H1 (cell line): ENCODE data around the gene RPGRIP1. TPM values are rescaled to one million over a fixed set of nuclear protein-coding genes. Genes with fewer than 3 reads are reported as not detected.

Experiments used
- CTCF ChIA-PET: fragments of 300-600 bp; sonication (Branson Sonifier 250); formaldehyde crosslinking; loops from one replicate; lab custom pipeline; 2021; ENCODE audit not compliant: partially characterized antibody; lab: Charles Lee
- POLR2A ChIA-PET: fragments of 300-600 bp; sonication (Branson Sonifier 250); formaldehyde crosslinking; loops from one replicate; lab custom pipeline; 2021; ENCODE audit warnings: inconsistent platforms; ENCODE audit not compliant: partially characterized antibody; lab: Charles Lee
- DNase-seq, 2 experiments: peaks; one replicate each; pipeline versions ENCODE4 v3.0.0 to v3.0.0-alpha.2; 2010 to 2022; ENCODE audit warnings: low spot score in 2 of 2, low read depth in 1 of 2, mixed read lengths in 1 of 2
- FAIRE-seq: peaks from 2 replicates; lab custom pipeline; 2011; peaks lifted over from hg19 to GRCh38; lab: Jason Lieb, UNC
- H2AFZ ChIP-seq: 2 replicates; pipeline ENCODE4 v1.8.1; 2012; ENCODE audit warnings: low read length, inconsistent platforms
- H2AK5ac ChIP-seq: 2 replicates; pipeline ENCODE4 v1.6.1; 2013; ENCODE audit warnings: low read depth, low read length
- H2BK120ac ChIP-seq: replicated peaks from 2 replicates; pipeline ENCODE3; 2013; ENCODE audit warnings: low read depth, low read length, inconsistent platforms
- H2BK12ac ChIP-seq: 2 replicates; pipeline ENCODE4 v1.6.1; 2013; ENCODE audit warnings: low read depth, low read length
- H2BK15ac ChIP-seq: 2 replicates; pipeline ENCODE4 v1.6.1; 2013; ENCODE audit warnings: low read length
- H2BK20ac ChIP-seq: 2 replicates; pipeline ENCODE4 v1.6.1; 2013; ENCODE audit warnings: low read length
- H2BK5ac ChIP-seq: 2 replicates; pipeline ENCODE4 v1.6.1; 2013; ENCODE audit warnings: low read depth, low read length
- H3K14ac ChIP-seq: 2 replicates; pipeline ENCODE4 v1.6.1; 2013; ENCODE audit warnings: inconsistent platforms; ENCODE audit not compliant: insufficient read length
- H3K18ac ChIP-seq: 2 replicates; pipeline ENCODE4 v1.6.1; 2013; ENCODE audit warnings: low read length; ENCODE audit errors: extremely low read depth
- H3K23ac ChIP-seq: 2 replicates; pipeline ENCODE4 v1.6.1; 2013; ENCODE audit warnings: inconsistent platforms; ENCODE audit not compliant: insufficient read length
- H3K23me2 ChIP-seq: 2 replicates; pipeline ENCODE4 v1.6.1; 2013; ENCODE audit warnings: low read depth, low read length
- H3K27ac ChIP-seq: 2 replicates; pipeline ENCODE4 v1.6.1; 2011; ENCODE audit warnings: low read depth, low read length, inconsistent platforms
- H3K27me3 ChIP-seq, 4 experiments: replicated peaks in 1 of 4; 1 replicate in 1 of 4; 2 replicates in 3 of 4; pipeline versions ENCODE4 v1.6.1 to v1.8.1; 2011 to 2013; ENCODE audit warnings: low read length in 3 of 4, mild to moderate bottlenecking in 3 of 4, inconsistent platforms in 2 of 4, mixed read lengths in 2 of 4, moderate library complexity in 1 of 4; ENCODE audit not compliant: control insufficient read depth in 3 of 4, insufficient read depth in 3 of 4; ENCODE audit errors: extremely low read depth in 1 of 4
- H3K36me3 ChIP-seq, 4 experiments: 2 replicates each; pipeline versions ENCODE4 v1.6.1 to v1.8.1; 2011 to 2013; ENCODE audit warnings: mild to moderate bottlenecking in 4 of 4, low read length in 3 of 4, moderate library complexity in 2 of 4, control low read depth in 1 of 4, inconsistent platforms in 1 of 4; ENCODE audit not compliant: insufficient read depth in 4 of 4, control insufficient read depth in 2 of 4
- H3K4ac ChIP-seq: replicated peaks from 2 replicates; pipeline ENCODE3; 2013; ENCODE audit warnings: low read length, low read depth, mixed read lengths, inconsistent platforms; ENCODE audit not compliant: insufficient read length
- H3K4me1 ChIP-seq, 4 experiments: replicated peaks in 1 of 4; 1 replicate in 1 of 4; 2 replicates in 3 of 4; pipeline versions ENCODE4 v1.6.1 to v1.8.1; 2011 to 2013; ENCODE audit warnings: low read length in 3 of 4, inconsistent platforms in 2 of 4, mixed read lengths in 1 of 4; ENCODE audit not compliant: insufficient read depth in 4 of 4, control insufficient read depth in 3 of 4
- H3K4me2 ChIP-seq, 2 experiments: 2 replicates each; pipeline versions ENCODE4 v1.6.1 to v1.8.1; 2011 to 2013; ENCODE audit warnings: low read depth in 2 of 2, low read length in 2 of 2, control low read depth in 1 of 2, inconsistent platforms in 1 of 2, mild to moderate bottlenecking in 1 of 2; ENCODE audit not compliant: insufficient read depth in 1 of 2
- H3K4me3 ChIP-seq, 4 experiments: fragments of 200-600, 300-600 bp in 1 of 4; sonication (generic), shearing (Covaris generic), sonication (Bioruptor Twin) in 1 of 4; 2 replicates each; pipeline versions ENCODE4 v1.5.1 to v1.8.1; 2011 to 2016; ENCODE audit warnings: low read length in 4 of 4, low read depth in 3 of 4, control low read depth in 2 of 4, inconsistent platforms in 2 of 4, mild to moderate bottlenecking in 2 of 4, mixed read lengths in 1 of 4, moderate library complexity in 1 of 4; ENCODE audit not compliant: insufficient read depth in 2 of 4; ENCODE audit errors: extremely low read depth in 1 of 4
- H3K56ac ChIP-seq: replicated peaks from 2 replicates; pipeline ENCODE3; 2013; ENCODE audit warnings: low read depth, mild to moderate bottlenecking, mixed read lengths, low read length, inconsistent platforms; ENCODE audit not compliant: insufficient read length
- H3K79me1 ChIP-seq: 2 replicates; pipeline ENCODE4 v1.6.1; 2013; ENCODE audit warnings: low read depth, low read length, control low read depth
- H3K79me2 ChIP-seq, 2 experiments: 2 replicates each; pipeline versions ENCODE4 v1.6.1 to v1.8.1; 2012 to 2013; ENCODE audit warnings: low read length in 2 of 2, mild to moderate bottlenecking in 2 of 2, inconsistent platforms in 1 of 2; ENCODE audit not compliant: insufficient read depth in 2 of 2, control insufficient read depth in 1 of 2
- H3K9ac ChIP-seq, 4 experiments: replicated peaks in 1 of 4; 1 replicate in 1 of 4; 2 replicates in 3 of 4; pipeline versions ENCODE4 v1.6.1 to v1.8.1; 2011 to 2013; ENCODE audit warnings: low read depth in 3 of 4, low read length in 3 of 4, control low read depth in 2 of 4, mild to moderate bottlenecking in 2 of 4, moderate library complexity in 2 of 4, inconsistent platforms in 1 of 4; ENCODE audit errors: extremely low read depth in 1 of 4
- H3K9me3 ChIP-seq, 2 experiments: 2 replicates each; pipeline versions ENCODE4 v1.6.1 to v1.8.1; 2012 to 2013; ENCODE audit warnings: mild to moderate bottlenecking in 2 of 2, moderate library complexity in 2 of 2, control low read depth in 1 of 2, inconsistent platforms in 1 of 2, low read depth in 1 of 2, low read length in 1 of 2, mixed read lengths in 1 of 2; ENCODE audit not compliant: insufficient read depth in 2 of 2
- H4K20me1 ChIP-seq, 2 experiments: replicated peaks in 1 of 2; 2 replicates each; pipeline versions ENCODE3 to v1.8.1; 2011 to 2013; ENCODE audit warnings: inconsistent platforms in 2 of 2, low read length in 2 of 2, mild to moderate bottlenecking in 1 of 2; ENCODE audit not compliant: insufficient read depth in 2 of 2, control insufficient read depth in 1 of 2
- H4K5ac ChIP-seq: 2 replicates; pipeline ENCODE4 v1.6.1; 2013; ENCODE audit warnings: low read length, low read depth, mixed read lengths, inconsistent platforms; ENCODE audit not compliant: insufficient read length
- H4K8ac ChIP-seq: 2 replicates; pipeline ENCODE4 v1.8.0; 2013; ENCODE audit warnings: mild to moderate bottlenecking, moderate library complexity, low read length, inconsistent platforms; ENCODE audit not compliant: insufficient read depth; ENCODE audit errors: extremely low read depth
- H4K91ac ChIP-seq: replicated peaks from 2 replicates; pipeline ENCODE3; 2013; ENCODE audit warnings: low read length, mixed read lengths, inconsistent platforms; ENCODE audit not compliant: insufficient read length
- GABPA ChIP-seq: IDR thresholded peaks from 2 replicates; pipeline ENCODE4 v1.6.1; 2011; ENCODE audit warnings: mild to moderate bottlenecking, low read length, moderate library complexity, borderline replicate concordance; ENCODE audit not compliant: insufficient read depth
- POLR2A ChIP-seq, 2 experiments: IDR thresholded peaks; 1 replicate in 1 of 2; 2 replicates in 1 of 2; pipeline ENCODE4 v1.6.1; 2011; ENCODE audit warnings: low read depth in 2 of 2, low read length in 2 of 2, mild to moderate bottlenecking in 2 of 2; ENCODE audit errors: control extremely low read depth in 1 of 2
- POLR2AphosphoS5 ChIP-seq: IDR thresholded peaks from 2 replicates; pipeline ENCODE4 v1.6.1; 2011; ENCODE audit warnings: low read depth, low read length
- whole genome bisulfite sequencing, 2 experiments: shearing (Covaris generic) in 1 of 2; methylation state at CpG; one replicate each; pipeline versions ENCODE4 v1.1.6 to v1.1.7; 2013 to 2015; ENCODE audit warnings: low lambda C conversion rate in 2 of 2, mixed read lengths in 2 of 2, inconsistent platforms in 1 of 2, low coverage in 1 of 2, missing lambda C conversion rate in 1 of 2; ENCODE audit not compliant: insufficient replicate concordance in 2 of 2, insufficient coverage in 1 of 2, insufficient read length in 1 of 2; ENCODE audit errors: extremely low coverage in 1 of 2, missing lambda C conversion rate in 1 of 2; 5-methylcytosine and 5-hydroxymethylcytosine counted together
- polyA plus RNA-seq, 7 experiments: library from polyadenylated mRNA; depleted of rRNA in 3 of 7; stranded (reverse) in 5 of 7; unstranded in 2 of 7; fragments of >200 nt in 5 of 7; fragments of 200-250 nt in 2 of 7; gene quantifications; 1 replicate in 5 of 7; 2 replicates in 1 of 7; 4 replicates in 1 of 7; pipeline versions ENCODE4 v1.2.1 to v1.2.3, GENCODE V29; 2011 to 2013; ENCODE audit warnings: missing spikeins in 2 of 7, mixed read lengths in 2 of 7
- total RNA-seq: library from RNA; stranded (reverse); fragmentation: NEBNext Ultra II Directional; extraction: Animal tissue kit (Norgen Biotek cat#: 25700); gene quantifications from 2 replicates; pipeline ENCODE4 v1.2.1, GENCODE V29; 2021
- TF ChIP-seq, protein P1 (sequence below): IDR thresholded peaks from 2 replicates; pipeline ENCODE4 v1.6.1; 2011; ENCODE audit warnings: low read depth, mild to moderate bottlenecking, low read length; ENCODE audit not compliant: insufficient read depth

RPGRIP1 gene
- total and polyA plus RNA-seq, 2 of the 8 experiments (the other 6 are each of a cell fraction or from before 2014, with no cell fraction given) = 0.36 to 0.65 TPM

DNA sequence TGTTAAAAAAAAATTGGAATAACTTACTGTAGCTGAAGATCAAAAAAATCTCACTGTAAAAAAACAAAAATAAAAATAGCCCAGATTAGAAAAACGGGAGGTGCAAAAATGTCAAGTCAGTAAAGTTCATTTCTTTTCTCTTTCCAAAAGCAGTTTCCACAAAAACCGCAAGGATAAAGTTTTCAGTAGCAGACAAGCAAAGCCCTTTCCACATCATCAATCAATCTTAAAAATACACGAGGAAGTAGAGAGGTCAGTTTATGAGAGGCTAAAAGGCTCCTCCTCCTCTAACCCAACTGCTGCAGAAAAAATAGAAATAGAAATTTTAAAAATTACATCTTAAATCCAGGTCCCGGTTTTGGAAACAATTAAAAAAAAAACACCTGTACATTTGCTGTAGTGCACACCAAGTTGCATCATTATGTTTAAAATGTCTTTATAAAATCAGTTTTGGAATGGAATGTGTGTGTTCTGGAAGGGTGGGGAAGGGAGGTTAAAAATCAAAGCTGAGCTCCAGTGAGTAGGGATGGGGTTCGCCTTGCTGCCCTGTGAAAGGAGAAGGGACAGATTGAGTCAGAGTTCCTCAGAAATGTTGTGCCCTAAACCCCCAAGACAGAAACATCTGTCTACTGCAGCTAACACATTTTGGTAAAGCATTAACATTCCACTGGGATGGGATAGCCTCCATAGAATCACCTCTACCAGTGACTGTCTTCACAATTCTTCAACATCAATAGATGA lies 16.4 kb upstream of the RPGRIP1 start:
- Histone ChIP-seq H3K79me2 (peaks cover 81 to 99% of the 10 kb centered on the region in 2 experiments), H2BK20ac (no peak overlapping the region), H3K4me1 (peaks cover 3 to 7% (median 5%) of the 10 kb centered on the region in 4 experiments; a peak in 5 of 7 replicates), H4K91ac (no peak overlapping the region), H3K36me3 (peaks cover 28 to 96% (median 69%) of the 10 kb centered on the region in 4 experiments), H2AFZ (no peak overlapping the region), H3K27me3 (no peaks in the 10 kb centered on the region), H3K4ac (no peak overlapping the region), H2BK5ac (no peak overlapping the region; the same call in 1 of the 2 replicates), H2BK15ac (no peak overlapping the region), H3K79me1 (no peaks in the 10 kb centered on the region), H3K18ac (no peak overlapping the region), H3K27ac (no peak overlapping the region), H2AK5ac (no peak overlapping the region), H3K4me3 (peak overlapping the region in 1 of 4 experiments; percentile 99; a peak in 2 of 8 replicates), H3K23ac (no peak overlapping the region), H4K5ac (no peak overlapping the region), H3K23me2 (no peaks in the 10 kb centered on the region; the same call in 1 of the 2 replicates), H4K8ac (no peak overlapping the region), H3K14ac (no peak overlapping the region), H3K9ac (no peak overlapping the region), H2BK12ac (no peak overlapping the region), H3K4me2 (peak overlapping the region; percentile 49 to 66; a peak in 2 of 4 replicates), H2BK120ac (no peak overlapping the region), H3K56ac (no peak overlapping the region), H3K9me3 (no peaks in the 10 kb centered on the region), H4K20me1 (peaks cover 53 to 67% of the 10 kb centered on the region in 2 experiments)
- TF ChIP-seq, protein P1, sequence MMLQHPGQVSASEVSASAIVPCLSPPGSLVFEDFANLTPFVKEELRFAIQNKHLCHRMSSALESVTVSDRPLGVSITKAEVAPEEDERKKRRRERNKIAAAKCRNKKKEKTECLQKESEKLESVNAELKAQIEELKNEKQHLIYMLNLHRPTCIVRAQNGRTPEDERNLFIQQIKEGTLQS = no peak
- TF ChIP-seq POLR2AphosphoS5 (peak; percentile 82), GABPA (no peak), POLR2A (IDR thresholded peaks at IDR 0.05; ENCODE audit: control extremely low read depth in 1 of 2, low read depth in 2 of 2, low read length in 2 of 2) (peak; percentile 23 to 91)
- 89% methylated on average over 5 of the region's 5 CpGs; no CpG with 5 or more reads in 1 of the 2 experiments for WGBS, 2 experiments
- ChIA-PET POLR2A (interaction anchor here (0.6 to 17.3 kb wide), 15 partner anchors 11 to 737 kb away, joined by 3 to 836 read pairs (median 4); no protein-coding TSS in a partner anchor), CTCF (no interaction called here)
- FAIRE-seq (no peak), DNase-seq (peak in 1 of 2 experiments; percentile 19)
